ENCODE measurements around the gene AFDN.

AFDN gene

GRCh38 chr6:167788563-167788903 is 38.2 kb upstream of the AFDN start:
- H3K36me3 ChIP-seq (ENCODE audit: insufficient read depth, low read length), result no peaks in the 10 kb centered on the region
- H3K4me3 ChIP-seq (ENCODE audit: low read depth in 1 of 2, low read length in 2 of 2), result no peak overlapping the region
- peaks cover 5% of the 10 kb centered on the region for H3K4me1 ChIP-seq (ENCODE audit: insufficient read depth, low read length)
- no peaks in the 10 kb centered on the region for H3K27me3 ChIP-seq (ENCODE audit: control insufficient read depth in 1 of 2, insufficient read depth in 2 of 2, low read length in 2 of 2)
- no peak overlapping the region for H3K9ac ChIP-seq (ENCODE audit: low read length)
- H3K27ac ChIP-seq (ENCODE audit: low read depth, low read length), result no peak overlapping the region
- no peaks in the 10 kb centered on the region for H3K9me3 ChIP-seq (ENCODE audit: low read length)

GRCh38 chr6:167789358-167789757 is 37.4 kb upstream of the AFDN start:
- no peak overlapping the region for H3K9ac ChIP-seq (ENCODE audit: low read length)
- H3K4me3 ChIP-seq (ENCODE audit: low read depth in 1 of 2, low read length in 2 of 2), result no peak overlapping the region
- H3K4me1 ChIP-seq (ENCODE audit: insufficient read depth, low read length), result peaks cover 5% of the 10 kb centered on the region
- H3K9me3 ChIP-seq (ENCODE audit: low read length), result no peaks in the 10 kb centered on the region
- no peaks in the 10 kb centered on the region for H3K36me3 ChIP-seq (ENCODE audit: insufficient read depth, low read length)
- H3K27ac ChIP-seq (ENCODE audit: low read depth, low read length), result no peak overlapping the region
- peaks cover 0 to 3% of the 10 kb centered on the region in 2 donors for H3K27me3 ChIP-seq (ENCODE audit: control insufficient read depth in 1 of 2, insufficient read depth in 2 of 2, low read length in 2 of 2)

GRCh38 chr6:167791091-167791779 is 35.5 kb upstream of the AFDN start:
- H3K27ac ChIP-seq (ENCODE audit: low read depth, low read length), result no peak overlapping the region
- H3K4me1 ChIP-seq (ENCODE audit: insufficient read depth, low read length), result peaks cover 5% of the 10 kb centered on the region
- no peak overlapping the region for H3K4me3 ChIP-seq (ENCODE audit: low read depth in 1 of 2, low read length in 2 of 2)
- no peak overlapping the region for H3K9ac ChIP-seq (ENCODE audit: low read length)
- no peaks in the 10 kb centered on the region for H3K36me3 ChIP-seq (ENCODE audit: insufficient read depth, low read length)
- H3K9me3 ChIP-seq (ENCODE audit: low read length), result no peaks in the 10 kb centered on the region
- H3K27me3 ChIP-seq (ENCODE audit: control insufficient read depth in 1 of 2, insufficient read depth in 2 of 2, low read length in 2 of 2), result peaks cover 0 to 11% of the 10 kb centered on the region in 2 donors

GRCh38 chr6:167791780-167792478 is 34.8 kb upstream of the AFDN start:
- Histone ChIP-seq H3K9me3 (ENCODE audit: low read length) (no peaks in the 10 kb centered on the region), H3K27ac (ENCODE audit: low read depth, low read length) (no peak overlapping the region), H3K4me1 (ENCODE audit: insufficient read depth, low read length) (peaks cover 5% of the 10 kb centered on the region), H3K9ac (ENCODE audit: low read length) (no peak overlapping the region), H3K27me3 (ENCODE audit: control insufficient read depth in 1 of 2, insufficient read depth in 2 of 2, low read length in 2 of 2) (peaks cover 0 to 11% of the 10 kb centered on the region in 2 donors), H3K4me3 (ENCODE audit: low read depth in 1 of 2, low read length in 2 of 2) (no peak overlapping the region), H3K36me3 (ENCODE audit: insufficient read depth, low read length) (no peaks in the 10 kb centered on the region)

- Histone ChIP-seq H3K4me1 (ENCODE audit: insufficient read depth, low read length) (no peaks in the 10 kb centered on the region), H3K27me3 (ENCODE audit: control insufficient read depth in 1 of 2, insufficient read depth in 2 of 2, low read length in 2 of 2) (peaks cover 0 to 11% of the 10 kb centered on the region in 2 donors), H3K9ac (ENCODE audit: low read length) (no peak overlapping the region), H3K4me3 (ENCODE audit: low read depth in 1 of 2, low read length in 2 of 2) (no peak overlapping the region), H3K9me3 (ENCODE audit: low read length) (no peaks in the 10 kb centered on the region), H3K36me3 (ENCODE audit: insufficient read depth, low read length) (no peaks in the 10 kb centered on the region), H3K27ac (ENCODE audit: low read depth, low read length) (no peak overlapping the region)
Observed at GRCh38 chr6:167793421-167793820, 33.3 kb upstream of the AFDN start.

- no peaks in the 10 kb centered on the region for H3K36me3 ChIP-seq (ENCODE audit: insufficient read depth, low read length)
- H3K4me3 ChIP-seq (ENCODE audit: low read depth in 1 of 2, low read length in 2 of 2), result no peak overlapping the region
- peaks cover 0 to 11% of the 10 kb centered on the region in 2 donors for H3K27me3 ChIP-seq (ENCODE audit: control insufficient read depth in 1 of 2, insufficient read depth in 2 of 2, low read length in 2 of 2)
- no peaks in the 10 kb centered on the region for H3K9me3 ChIP-seq (ENCODE audit: low read length)
- H3K27ac ChIP-seq (ENCODE audit: low read depth, low read length), result no peak overlapping the region
- peaks cover 4% of the 10 kb centered on the region for H3K4me1 ChIP-seq (ENCODE audit: insufficient read depth, low read length)
- no peak overlapping the region for H3K9ac ChIP-seq (ENCODE audit: low read length)
Observed at GRCh38 chr6:167794161-167795157, 32.3 kb upstream of the AFDN start.

- Histone ChIP-seq H3K4me1 (ENCODE audit: insufficient read depth, low read length) (peaks cover 6% of the 10 kb centered on the region), H3K9ac (ENCODE audit: low read length) (no peak overlapping the region), H3K27me3 (ENCODE audit: control insufficient read depth in 1 of 2, insufficient read depth in 2 of 2, low read length in 2 of 2) (peaks cover 0 to 11% of the 10 kb centered on the region in 2 donors), H3K4me3 (ENCODE audit: low read depth in 1 of 2, low read length in 2 of 2) (no peak overlapping the region), H3K36me3 (ENCODE audit: insufficient read depth, low read length) (no peaks in the 10 kb centered on the region), H3K27ac (ENCODE audit: low read depth, low read length) (no peak overlapping the region), H3K9me3 (ENCODE audit: low read length) (no peaks in the 10 kb centered on the region)
Observed at GRCh38 chr6:167795321-167795811, 31.3 kb upstream of the AFDN start.

- no peaks in the 10 kb centered on the region for H3K36me3 ChIP-seq (ENCODE audit: insufficient read depth, low read length)
- no peaks in the 10 kb centered on the region for H3K9me3 ChIP-seq (ENCODE audit: low read length)
- peaks cover 0 to 11% of the 10 kb centered on the region in 2 donors for H3K27me3 ChIP-seq (ENCODE audit: control insufficient read depth in 1 of 2, insufficient read depth in 2 of 2, low read length in 2 of 2)
- no peak overlapping the region for H3K9ac ChIP-seq (ENCODE audit: low read length)
- no peak overlapping the region for H3K4me3 ChIP-seq (ENCODE audit: low read depth in 1 of 2, low read length in 2 of 2)
- H3K27ac ChIP-seq (ENCODE audit: low read depth, low read length), result no peak overlapping the region
- H3K4me1 ChIP-seq (ENCODE audit: insufficient read depth, low read length), result peaks cover 6% of the 10 kb centered on the region
Observed at GRCh38 chr6:167795874-167796191, 30.9 kb upstream of the AFDN start.

GRCh38 chr6:167796192-167796981 is 30.3 kb upstream of the AFDN start:
- Histone ChIP-seq H3K27ac (ENCODE audit: low read depth, low read length) (no peak overlapping the region), H3K9ac (ENCODE audit: low read length) (no peak overlapping the region), H3K4me1 (ENCODE audit: insufficient read depth, low read length) (peaks cover 6% of the 10 kb centered on the region), H3K4me3 (ENCODE audit: low read depth in 1 of 2, low read length in 2 of 2) (no peak overlapping the region), H3K36me3 (ENCODE audit: insufficient read depth, low read length) (no peaks in the 10 kb centered on the region), H3K9me3 (ENCODE audit: low read length) (no peaks in the 10 kb centered on the region), H3K27me3 (ENCODE audit: control insufficient read depth in 1 of 2, insufficient read depth in 2 of 2, low read length in 2 of 2) (peaks cover 0 to 11% of the 10 kb centered on the region in 2 donors)

GRCh38 chr6:167797011-167797471 is 29.7 kb upstream of the AFDN start:
- no peaks in the 10 kb centered on the region for H3K36me3 ChIP-seq (ENCODE audit: insufficient read depth, low read length)
- no peak overlapping the region for H3K4me3 ChIP-seq (ENCODE audit: low read depth in 1 of 2, low read length in 2 of 2)
- H3K9ac ChIP-seq (ENCODE audit: low read length), result no peak overlapping the region
- H3K27ac ChIP-seq (ENCODE audit: low read depth, low read length), result no peak overlapping the region
- H3K4me1 ChIP-seq (ENCODE audit: insufficient read depth, low read length), result peaks cover 6% of the 10 kb centered on the region
- H3K9me3 ChIP-seq (ENCODE audit: low read length), result no peaks in the 10 kb centered on the region
- H3K27me3 ChIP-seq (ENCODE audit: control insufficient read depth in 1 of 2, insufficient read depth in 2 of 2, low read length in 2 of 2), result peaks cover 0 to 11% of the 10 kb centered on the region in 2 donors

Data from muscle layer of colon (tissue), 2 donors.